ENCODE data around the gene MGMT.

GRCh38 chr10:129816656-129817045 lies 349.6 kb downstream of the MGMT start:
- TF ChIP-seq, protein P1, sequence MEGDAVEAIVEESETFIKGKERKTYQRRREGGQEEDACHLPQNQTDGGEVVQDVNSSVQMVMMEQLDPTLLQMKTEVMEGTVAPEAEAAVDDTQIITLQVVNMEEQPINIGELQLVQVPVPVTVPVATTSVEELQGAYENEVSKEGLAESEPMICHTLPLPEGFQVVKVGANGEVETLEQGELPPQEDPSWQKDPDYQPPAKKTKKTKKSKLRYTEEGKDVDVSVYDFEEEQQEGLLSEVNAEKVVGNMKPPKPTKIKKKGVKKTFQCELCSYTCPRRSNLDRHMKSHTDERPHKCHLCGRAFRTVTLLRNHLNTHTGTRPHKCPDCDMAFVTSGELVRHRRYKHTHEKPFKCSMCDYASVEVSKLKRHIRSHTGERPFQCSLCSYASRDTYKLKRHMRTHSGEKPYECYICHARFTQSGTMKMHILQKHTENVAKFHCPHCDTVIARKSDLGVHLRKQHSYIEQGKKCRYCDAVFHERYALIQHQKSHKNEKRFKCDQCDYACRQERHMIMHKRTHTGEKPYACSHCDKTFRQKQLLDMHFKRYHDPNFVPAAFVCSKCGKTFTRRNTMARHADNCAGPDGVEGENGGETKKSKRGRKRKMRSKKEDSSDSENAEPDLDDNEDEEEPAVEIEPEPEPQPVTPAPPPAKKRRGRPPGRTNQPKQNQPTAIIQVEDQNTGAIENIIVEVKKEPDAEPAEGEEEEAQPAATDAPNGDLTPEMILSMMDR (IDR thresholded peaks at IDR 0.05; ENCODE audit: low read length): no peak
- no peak for TF ChIP-seq EZH2 (optimal IDR thresholded peaks at IDR 0.05; ENCODE audit: low read depth, low read length)
- no peak for TF ChIP-seq EZH2phosphoT487 (IDR thresholded peaks at IDR 0.05; ENCODE audit: low read length)
